HEK293 (cell line): ENCODE data around the gene CCDC187.

ENCODE experiments used
- BCL11A ChIP-seq: fragments of 450-650 bp; formaldehyde crosslinking; IDR thresholded peaks from 2 replicates; pipeline ENCODE4 v1.5.1; 2016; ENCODE audit warnings: low read depth, missing biosample characterization, missing genetic modification characterization
- GLIS2 ChIP-seq: fragments of 450-650 bp; formaldehyde crosslinking; IDR thresholded peaks from 2 replicates; pipeline ENCODE4 v1.5.1; 2016; ENCODE audit warnings: missing biosample characterization, missing genetic modification characterization
- HOXD13 ChIP-seq: sonication (generic); formaldehyde crosslinking; IDR thresholded peaks from 2 replicates; pipeline ENCODE4 v1.8.0; 2022; ENCODE audit warnings: missing genetic modification reagents, borderline replicate concordance
- KLF17 ChIP-seq: fragments of 450-650 bp; formaldehyde crosslinking; IDR thresholded peaks from 2 replicates; pipeline ENCODE4 v1.5.1; 2016; ENCODE audit warnings: missing biosample characterization, missing genetic modification characterization
- KLF9 ChIP-seq: fragments of 450-650 bp; formaldehyde crosslinking; IDR thresholded peaks from 2 replicates; pipeline ENCODE4 v1.5.1; 2016; ENCODE audit warnings: missing biosample characterization, missing genetic modification characterization, low read depth
- PRDM1 ChIP-seq: fragments of 450-650 bp; formaldehyde crosslinking; IDR thresholded peaks from 2 replicates; pipeline ENCODE4; 2016; ENCODE audit warnings: missing biosample characterization, missing genetic modification characterization
- PRDM2 ChIP-seq: fragments of 450-650 bp; formaldehyde crosslinking; IDR thresholded peaks from 2 replicates; pipeline ENCODE4 v1.5.1; 2016; ENCODE audit warnings: missing biosample characterization, missing genetic modification characterization, borderline replicate concordance
- PRDM6 ChIP-seq: fragments of 450-650 bp; formaldehyde crosslinking; IDR thresholded peaks from 2 replicates; pipeline ENCODE4 v1.5.1; 2017; ENCODE audit warnings: missing biosample characterization, missing genetic modification characterization
- SP2 ChIP-seq: fragments of 450-650 bp; formaldehyde crosslinking; IDR thresholded peaks from 2 replicates; pipeline ENCODE4 v1.5.1; 2016; ENCODE audit warnings: missing biosample characterization, missing genetic modification characterization
- YY1 ChIP-seq: fragments of 450-650 bp; formaldehyde crosslinking; IDR thresholded peaks from 2 replicates; pipeline ENCODE4 v1.5.1; 2018; ENCODE audit warnings: missing biosample characterization, missing genetic modification characterization
- ZBTB17 ChIP-seq: fragments of 450-650 bp; formaldehyde crosslinking; IDR thresholded peaks from 2 replicates; pipeline ENCODE4 v1.5.1; 2016; ENCODE audit warnings: missing biosample characterization, missing genetic modification characterization
- ZBTB20 ChIP-seq: fragments of 450-650 bp; formaldehyde crosslinking; IDR thresholded peaks from 2 replicates; pipeline ENCODE4 v1.5.1; 2016; ENCODE audit warnings: missing biosample characterization, missing genetic modification characterization
- ZNF10 ChIP-seq: fragments of 450-650 bp; formaldehyde crosslinking; IDR thresholded peaks from 2 replicates; pipeline ENCODE4 v1.5.1; 2017; ENCODE audit warnings: missing biosample characterization, missing genetic modification characterization
- ZNF133 ChIP-seq: fragments of 450-650 bp; formaldehyde crosslinking; IDR thresholded peaks from 2 replicates; pipeline ENCODE4 v1.5.1; 2016; ENCODE audit warnings: missing biosample characterization, missing genetic modification characterization
- ZNF223 ChIP-seq: fragments of 450-650 bp; formaldehyde crosslinking; IDR thresholded peaks from 2 replicates; pipeline ENCODE4 v1.5.1; 2016; ENCODE audit warnings: missing biosample characterization, missing genetic modification characterization
- ZNF239 ChIP-seq: fragments of 450-650 bp; formaldehyde crosslinking; IDR thresholded peaks from 2 replicates; pipeline ENCODE4 v1.5.1; 2016; ENCODE audit warnings: missing biosample characterization, missing genetic modification characterization
- ZNF280D ChIP-seq: fragments of 450-650 bp; formaldehyde crosslinking; IDR thresholded peaks from 2 replicates; pipeline ENCODE4 v1.5.1; 2016; ENCODE audit warnings: missing biosample characterization, missing genetic modification characterization
- ZNF350 ChIP-seq: fragments of 450-650 bp; formaldehyde crosslinking; IDR thresholded peaks from 2 replicates; pipeline ENCODE4 v1.5.0; 2017; ENCODE audit warnings: missing biosample characterization, mild to moderate bottlenecking, missing genetic modification characterization
- ZNF404 ChIP-seq: fragments of 450-650 bp; formaldehyde crosslinking; IDR thresholded peaks from 2 replicates; pipeline ENCODE4 v1.5.1; 2017; ENCODE audit warnings: missing biosample characterization, missing genetic modification characterization
- ZNF423 ChIP-seq: fragments of 450-650 bp; formaldehyde crosslinking; IDR thresholded peaks from 2 replicates; pipeline ENCODE4 v1.5.1; 2016; ENCODE audit warnings: missing biosample characterization, missing genetic modification characterization
- ZNF488 ChIP-seq: fragments of 450-650 bp; formaldehyde crosslinking; IDR thresholded peaks from 2 replicates; pipeline ENCODE4 v1.5.1; 2016; ENCODE audit warnings: missing biosample characterization, missing genetic modification characterization
- ZNF513 ChIP-seq: fragments of 450-650 bp; IDR thresholded peaks from 2 replicates; pipeline ENCODE4 v1.5.1; 2018; ENCODE audit warnings: missing biosample characterization, missing genetic modification characterization
- ZNF704 ChIP-seq: fragments of 450-650 bp; formaldehyde crosslinking; IDR thresholded peaks from 2 replicates; pipeline ENCODE4 v1.5.1; 2016; ENCODE audit warnings: missing biosample characterization, missing genetic modification characterization
- ZNF791 ChIP-seq: fragments of 450-650 bp; formaldehyde crosslinking; IDR thresholded peaks from 2 replicates; pipeline ENCODE4 v1.5.1; 2016; ENCODE audit warnings: missing biosample characterization, missing genetic modification characterization

CCDC187 gene

GRCh38 chr9:136245219-136246150 lies 58.4 kb downstream of the CCDC187 start, which contains the start of gene QSOX2 (continued):
- peak; percentile 30; the same call in 1 of the 2 replicates for TF ChIP-seq KLF9 (tag by site-specific recombination)
- TF ChIP-seq KLF17 (tag by site-specific recombination): no peak
- TF ChIP-seq ZNF280D (tag by site-specific recombination): no peak
- TF ChIP-seq HOXD13: no peak
- TF ChIP-seq PRDM1 (tag by site-specific recombination): no peak
- TF ChIP-seq YY1 (tag by site-specific recombination): no peak
- TF ChIP-seq ZNF704: no peak
- TF ChIP-seq ZNF404 (tag by site-specific recombination): no peak
- TF ChIP-seq ZNF488: no peak
- no peak for TF ChIP-seq ZNF239 (tag by site-specific recombination)
- TF ChIP-seq BCL11A (tag by site-specific recombination): no peak
- TF ChIP-seq SP2: peak; percentile 26; the same call in 1 of the 2 replicates
- peak; percentile 91 for TF ChIP-seq ZBTB20 (tag by site-specific recombination)
- no peak for TF ChIP-seq ZNF513 (tag by site-specific recombination)
- no peak for TF ChIP-seq ZNF423 (tag by site-specific recombination)
- TF ChIP-seq ZNF350: no peak
- TF ChIP-seq ZNF133 (tag by site-specific recombination): no peak
- peak; percentile 70 for TF ChIP-seq GLIS2 (tag by site-specific recombination)
- TF ChIP-seq ZNF223 (tag by site-specific recombination): no peak
- no peak for TF ChIP-seq PRDM6 (tag by site-specific recombination)
- TF ChIP-seq ZBTB17: no peak
- TF ChIP-seq ZNF10 (tag by site-specific recombination): no peak
- no peak for TF ChIP-seq ZNF791 (tag by site-specific recombination)
- no peak for TF ChIP-seq PRDM2 (tag by site-specific recombination)
